DOHH2 (cell line): Measurements from ENCODE around the gene SLC25A39.

Source experiments
- EZH2phosphoT487 ChIP-seq: fragments of 200-600 bp; sonication (generic); IDR thresholded peaks from 2 replicates; pipeline ENCODE4 v1.6.1; 2017; ENCODE audit warnings: borderline replicate concordance, mild to moderate bottlenecking, antibody characterized with exemption, low read length, moderate library complexity, mixed read lengths
- TF ChIP-seq, protein P1 (sequence below): fragments of 200-600 bp; sonication (generic); IDR thresholded peaks from one replicate; pipeline ENCODE4 v1.5.1; 2014; ENCODE audit warnings: antibody characterized with exemption, mild to moderate bottlenecking, low read depth, low read length; ENCODE audit not compliant: poor library complexity, severe bottlenecking

DNA sequence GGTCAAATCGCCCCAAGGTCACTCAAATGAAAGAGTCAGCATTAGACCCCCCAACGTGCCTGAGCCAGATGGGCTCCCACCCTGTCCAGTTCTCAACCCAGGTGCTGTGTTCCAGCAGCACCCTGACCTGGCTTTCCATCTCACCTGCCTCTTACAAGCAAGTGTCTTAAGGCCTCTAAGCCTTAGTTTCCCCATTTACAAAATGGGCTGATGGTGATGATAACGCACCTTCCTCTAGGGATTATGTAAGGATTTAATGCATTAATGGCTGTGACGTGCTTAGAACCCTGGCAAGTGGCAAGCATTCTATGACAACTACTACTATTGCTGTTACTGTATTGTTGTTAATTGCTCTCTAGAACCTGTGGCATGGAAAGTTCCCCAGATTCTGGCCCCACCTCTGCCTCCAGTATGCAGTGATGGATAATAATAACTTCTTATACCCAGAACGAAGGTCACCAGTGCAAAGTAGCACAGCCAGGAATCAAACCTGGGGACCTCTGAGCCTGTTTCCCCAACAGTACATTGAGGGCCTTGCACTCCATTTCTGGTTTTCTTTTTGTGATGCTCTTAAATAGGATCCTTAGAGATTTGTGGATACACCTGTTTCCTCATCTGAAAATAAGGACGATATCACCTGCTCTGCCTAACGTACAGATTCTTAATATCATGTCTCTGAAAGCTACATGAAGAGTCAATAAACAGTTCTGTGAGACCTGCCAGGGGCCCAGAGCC, 3.3 kb upstream of the SLC25A39 start:
- TF ChIP-seq, protein P1, sequence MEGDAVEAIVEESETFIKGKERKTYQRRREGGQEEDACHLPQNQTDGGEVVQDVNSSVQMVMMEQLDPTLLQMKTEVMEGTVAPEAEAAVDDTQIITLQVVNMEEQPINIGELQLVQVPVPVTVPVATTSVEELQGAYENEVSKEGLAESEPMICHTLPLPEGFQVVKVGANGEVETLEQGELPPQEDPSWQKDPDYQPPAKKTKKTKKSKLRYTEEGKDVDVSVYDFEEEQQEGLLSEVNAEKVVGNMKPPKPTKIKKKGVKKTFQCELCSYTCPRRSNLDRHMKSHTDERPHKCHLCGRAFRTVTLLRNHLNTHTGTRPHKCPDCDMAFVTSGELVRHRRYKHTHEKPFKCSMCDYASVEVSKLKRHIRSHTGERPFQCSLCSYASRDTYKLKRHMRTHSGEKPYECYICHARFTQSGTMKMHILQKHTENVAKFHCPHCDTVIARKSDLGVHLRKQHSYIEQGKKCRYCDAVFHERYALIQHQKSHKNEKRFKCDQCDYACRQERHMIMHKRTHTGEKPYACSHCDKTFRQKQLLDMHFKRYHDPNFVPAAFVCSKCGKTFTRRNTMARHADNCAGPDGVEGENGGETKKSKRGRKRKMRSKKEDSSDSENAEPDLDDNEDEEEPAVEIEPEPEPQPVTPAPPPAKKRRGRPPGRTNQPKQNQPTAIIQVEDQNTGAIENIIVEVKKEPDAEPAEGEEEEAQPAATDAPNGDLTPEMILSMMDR = no peak
- no peak for TF ChIP-seq EZH2phosphoT487
